ENCODE measurements around the gene ERC2. TPM values are rescaled to one million over a fixed set of nuclear protein-coding genes. Genes with fewer than 3 reads are reported as not detected.

ERC2 gene
- total RNA-seq, 4 donors from 2014 or later, result 0.81 to 2.9 (median 1.6) TPM

DNA sequence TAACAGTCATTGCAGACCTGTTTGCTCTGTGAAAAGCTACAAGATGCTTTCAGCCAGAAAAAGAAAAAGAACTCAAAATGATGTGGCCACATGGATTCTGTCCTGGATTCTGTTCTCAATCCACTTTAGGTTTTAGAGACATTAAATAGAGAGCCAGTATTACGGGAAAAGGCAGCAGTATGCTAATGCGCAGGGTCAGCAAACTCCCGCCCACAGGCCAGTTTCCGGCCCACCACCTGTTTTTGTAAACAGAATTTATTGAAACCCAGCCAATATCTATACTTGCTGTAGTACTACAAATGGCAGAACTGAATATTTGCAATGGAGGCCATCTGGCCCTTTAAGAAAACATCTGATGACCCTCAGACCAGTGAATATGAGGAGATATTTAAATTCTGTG is 416.1 kb downstream of the ERC2 start:
- H3K4me1 ChIP-seq, result no peaks in the 10 kb centered on the region
- no peaks in the 10 kb centered on the region for H3K9me3 ChIP-seq
- no peak overlapping the region for H3K27ac ChIP-seq
- H3K4me3 ChIP-seq, result no peak overlapping the region
- ATAC-seq, result no peak
- no peaks in the 10 kb centered on the region for H3K36me3 ChIP-seq
- no peaks in the 10 kb centered on the region for H3K27me3 ChIP-seq
- TF ChIP-seq POLR2AphosphoS5 (IDR thresholded peaks at IDR 0.05) (no peak), POLR2A (IDR thresholded peaks at IDR 0.05) (no peak), EP300 (IDR thresholded peaks at IDR 0.05) (no peak)
- TF ChIP-seq, protein P1, sequence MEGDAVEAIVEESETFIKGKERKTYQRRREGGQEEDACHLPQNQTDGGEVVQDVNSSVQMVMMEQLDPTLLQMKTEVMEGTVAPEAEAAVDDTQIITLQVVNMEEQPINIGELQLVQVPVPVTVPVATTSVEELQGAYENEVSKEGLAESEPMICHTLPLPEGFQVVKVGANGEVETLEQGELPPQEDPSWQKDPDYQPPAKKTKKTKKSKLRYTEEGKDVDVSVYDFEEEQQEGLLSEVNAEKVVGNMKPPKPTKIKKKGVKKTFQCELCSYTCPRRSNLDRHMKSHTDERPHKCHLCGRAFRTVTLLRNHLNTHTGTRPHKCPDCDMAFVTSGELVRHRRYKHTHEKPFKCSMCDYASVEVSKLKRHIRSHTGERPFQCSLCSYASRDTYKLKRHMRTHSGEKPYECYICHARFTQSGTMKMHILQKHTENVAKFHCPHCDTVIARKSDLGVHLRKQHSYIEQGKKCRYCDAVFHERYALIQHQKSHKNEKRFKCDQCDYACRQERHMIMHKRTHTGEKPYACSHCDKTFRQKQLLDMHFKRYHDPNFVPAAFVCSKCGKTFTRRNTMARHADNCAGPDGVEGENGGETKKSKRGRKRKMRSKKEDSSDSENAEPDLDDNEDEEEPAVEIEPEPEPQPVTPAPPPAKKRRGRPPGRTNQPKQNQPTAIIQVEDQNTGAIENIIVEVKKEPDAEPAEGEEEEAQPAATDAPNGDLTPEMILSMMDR (IDR thresholded peaks at IDR 0.05), result no peak
- WGBS, 2 donors (ENCODE audit: low coverage in 1 of 2), result 73 to 80% methylated on average over 2 of the region's 4 CpGs

DNA sequence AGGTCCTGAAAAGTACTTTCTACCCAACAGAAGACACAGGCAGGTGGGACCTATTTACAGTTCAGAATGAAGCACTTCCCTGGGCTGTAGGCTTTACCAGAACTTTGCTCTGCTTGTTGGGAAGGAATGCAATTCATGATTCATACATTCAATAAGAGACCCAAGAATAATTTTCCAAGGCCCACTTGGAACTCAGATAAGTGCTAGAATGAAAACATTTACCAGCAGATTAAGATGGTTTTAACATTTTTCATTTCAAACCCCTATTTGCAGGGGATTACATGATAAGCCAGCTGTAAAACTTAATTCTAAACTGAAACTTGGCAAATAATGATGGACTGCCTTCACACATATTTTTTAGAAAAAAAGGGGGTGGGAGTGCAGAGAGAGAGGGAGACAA is 417.2 kb downstream of the ERC2 start:
- ATAC-seq, result no peak
- no peaks in the 10 kb centered on the region for H3K36me3 ChIP-seq
- TF ChIP-seq POLR2A (IDR thresholded peaks at IDR 0.05), result no peak
- TF ChIP-seq EP300 (IDR thresholded peaks at IDR 0.05), result no peak
- TF ChIP-seq POLR2AphosphoS5 (IDR thresholded peaks at IDR 0.05), result no peak
- TF ChIP-seq, protein P1 (IDR thresholded peaks at IDR 0.05), result no peak
- H3K27ac ChIP-seq, result no peak overlapping the region
- H3K4me1 ChIP-seq, result no peaks in the 10 kb centered on the region
- H3K9me3 ChIP-seq, result no peaks in the 10 kb centered on the region
- H3K4me3 ChIP-seq, result no peak overlapping the region
- no peaks in the 10 kb centered on the region for H3K27me3 ChIP-seq

DNA sequence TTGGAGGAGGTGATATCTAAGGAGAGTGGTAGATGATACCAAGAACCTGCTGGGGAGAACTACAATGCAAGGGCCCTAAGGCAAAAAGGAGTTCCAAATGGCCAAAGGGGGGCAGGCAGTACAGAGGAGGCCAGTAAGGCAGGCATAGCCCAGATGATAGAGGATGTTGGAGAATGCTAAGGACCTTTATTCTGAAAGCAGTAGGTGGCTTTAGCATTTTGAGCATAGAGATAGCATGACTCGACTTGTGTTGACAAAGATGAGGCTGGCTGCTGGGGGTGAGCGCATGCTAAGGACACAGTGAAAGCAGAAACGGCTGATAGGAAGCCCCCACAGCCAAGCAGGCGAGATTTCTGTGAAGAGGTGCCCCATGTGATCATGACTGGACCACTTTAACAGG is 419.3 kb downstream of the ERC2 start:
- no peak for ATAC-seq
- no peak for TF ChIP-seq POLR2AphosphoS5 (IDR thresholded peaks at IDR 0.05)
- TF ChIP-seq, protein P1 (IDR thresholded peaks at IDR 0.05), result no peak
- no peak for TF ChIP-seq POLR2A (IDR thresholded peaks at IDR 0.05)
- no peak for TF ChIP-seq EP300 (IDR thresholded peaks at IDR 0.05)
- Histone ChIP-seq H3K27ac (no peak overlapping the region), H3K4me3 (no peak overlapping the region), H3K36me3 (no peaks in the 10 kb centered on the region), H3K27me3 (peaks cover 4% of the 10 kb centered on the region), H3K4me1 (no peaks in the 10 kb centered on the region), H3K9me3 (no peaks in the 10 kb centered on the region)
- WGBS, 2 donors (ENCODE audit: low coverage in 1 of 2), result 90% methylated on average over 4 of the region's 4 CpGs

DNA sequence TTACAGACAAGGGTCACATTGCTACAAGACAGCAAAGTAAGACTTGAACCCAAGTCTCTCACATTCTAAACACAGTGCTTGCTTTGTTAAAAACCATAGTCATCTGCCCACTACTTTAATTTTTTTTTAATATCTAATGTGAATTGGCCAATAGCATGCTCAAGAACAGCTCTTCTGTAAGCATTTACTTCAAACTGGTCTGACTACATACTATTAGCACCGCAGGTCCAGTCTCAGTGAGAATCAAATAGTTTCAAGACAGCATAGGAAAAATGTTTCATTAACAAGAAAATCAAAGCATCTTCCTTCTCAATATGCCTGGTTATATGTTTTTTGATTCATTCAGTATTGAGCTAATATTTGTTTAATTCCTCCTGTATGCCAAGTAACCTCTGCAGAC is 419.9 kb downstream of the ERC2 start:
- no peak overlapping the region for H3K27ac ChIP-seq
- H3K9me3 ChIP-seq, result no peaks in the 10 kb centered on the region
- no peak overlapping the region for H3K4me3 ChIP-seq
- H3K36me3 ChIP-seq, result no peaks in the 10 kb centered on the region
- WGBS, 2 donors (ENCODE audit: low coverage in 1 of 2), result 83 to 100% methylated on average over 1 of the region's 1 CpG
- H3K4me1 ChIP-seq, result no peaks in the 10 kb centered on the region
- H3K27me3 ChIP-seq, result peaks cover 8% of the 10 kb centered on the region
- ATAC-seq, result no peak
- TF ChIP-seq POLR2A (IDR thresholded peaks at IDR 0.05) (no peak), POLR2AphosphoS5 (IDR thresholded peaks at IDR 0.05) (no peak), EP300 (IDR thresholded peaks at IDR 0.05) (no peak)
- TF ChIP-seq, protein P1 (IDR thresholded peaks at IDR 0.05), result no peak

DNA sequence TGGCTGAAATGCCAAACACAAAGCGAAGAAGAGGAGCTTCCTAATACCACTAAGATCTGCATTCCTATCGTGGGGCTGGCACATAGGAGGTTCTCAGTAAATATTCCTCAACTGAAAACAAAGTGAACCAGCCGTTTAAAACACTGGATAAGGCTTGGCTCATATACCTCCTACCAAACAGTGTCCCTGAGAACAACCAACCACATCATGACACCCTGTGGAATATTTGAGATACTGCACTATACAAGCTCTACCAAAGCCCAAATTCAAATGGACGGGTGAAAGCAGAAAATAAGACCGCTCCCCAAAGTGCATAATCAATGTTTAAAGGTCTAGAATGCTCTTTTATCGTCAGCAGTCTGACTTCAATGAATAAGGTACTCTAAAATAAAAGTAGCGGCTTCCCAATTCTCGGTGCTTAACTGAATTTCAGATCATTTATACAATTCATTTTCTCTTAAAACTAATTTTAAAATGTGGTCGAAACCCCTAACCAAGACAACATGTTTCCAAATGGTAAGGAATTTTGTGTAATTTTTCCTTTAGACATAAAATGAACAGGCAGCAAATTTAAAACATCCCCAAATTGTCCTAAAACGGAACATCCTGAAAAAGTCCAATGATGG is 425.8 kb downstream of the ERC2 start:
- ATAC-seq, result no peak
- WGBS, 2 donors (ENCODE audit: low coverage in 1 of 2), result 47 to 53% methylated on average over 9 to 10 of the region's 10 CpGs
- TF ChIP-seq POLR2A (IDR thresholded peaks at IDR 0.05), result no peak
- TF ChIP-seq, protein P1 (IDR thresholded peaks at IDR 0.05), result peak in 3 of 4 experiments; percentile 46 to 51 (median 49)
- no peaks in the 10 kb centered on the region for H3K4me1 ChIP-seq
- no peak overlapping the region for H3K27ac ChIP-seq
- H3K4me3 ChIP-seq, result no peak overlapping the region
- H3K27me3 ChIP-seq, result peaks cover 14% of the 10 kb centered on the region
- H3K9me3 ChIP-seq, result peaks cover 0 to 21% (median 0%) of the 10 kb centered on the region in 3 donors
- no peaks in the 10 kb centered on the region for H3K36me3 ChIP-seq
